Peyer's patch (tissue), 4 donors: ENCODE measurements around the gene MXD1.

ENCODE experiments used
- CTCF ChIP-seq, 6 experiments: fragments of 450-650 bp in 4 of 6; fragments of 200-600 bp in 2 of 6; sonication (generic) in 1 of 6; IDR thresholded peaks; one replicate each; pipeline ENCODE4 v1.5.1; 2017 to 2019; ENCODE audit warnings: antibody characterized with exemption in 6 of 6, mild to moderate bottlenecking in 3 of 6, moderate library complexity in 1 of 6
- POLR2A ChIP-seq, 2 donors: fragments of 450-650 bp; IDR thresholded peaks; one replicate each; pipeline ENCODE4 v1.5.1; 2017; ENCODE audit warnings: antibody characterized with exemption in 2 of 2, mild to moderate bottlenecking in 2 of 2, moderate library complexity in 2 of 2

- TF ChIP-seq CTCF (IDR thresholded peaks at IDR 0.05) (no peak), POLR2A (IDR thresholded peaks at IDR 0.05) (no peak)
Observed at GRCh38 chr2:69940691-69941090, 25.8 kb downstream of the MXD1 start.
